HepG2 (cell line): ENCODE data around the gene COL10A1. TPM values are rescaled to one million over a fixed set of nuclear protein-coding genes. Genes with fewer than 3 reads are reported as not detected.
A peak's percentile ranks its signal among the peaks of the same experiment; 100 is the strongest.

Experiments used
- ATAC-seq: fragments of 200-7000 bp; cut with Tn5 transposase; 3 replicates; pipeline ENCODE4 v1.9.1; 2020; ENCODE audit warnings: mild to moderate bottlenecking, moderate library complexity
- BruUV-seq: library from RNA; stranded (reverse); fragments of 400-500 nt; replicated peaks from 2 replicates; lab custom pipeline; 2021; lab: Mats Ljungman, UMichigan
- CTCF ChIA-PET: fragments of 300-600 bp; formaldehyde crosslinking; extraction: SDS; loops from one replicate; lab custom pipeline; 2021; ENCODE audit warnings: low total read pairs, inconsistent platforms, low intra/inter-chr PET ratio; lab: Yijun Ruan, JAX
- POLR2A ChIA-PET: fragments of 350-600 bp; sonication (Branson Sonifier 250); formaldehyde crosslinking; loops from one replicate; lab custom pipeline; 2020; ENCODE audit warnings: antibody characterized with exemption, inconsistent platforms; lab: Yijun Ruan, JAX
- DNase-seq: peaks from one replicate; pipeline ENCODE4 v3.0.0-alpha.2; 2015; ENCODE audit warnings: low spot score
- FAIRE-seq: peaks from 3 replicates; lab custom pipeline; 2011; peaks lifted over from hg19 to GRCh38; lab: Jason Lieb, UNC
- H2AFZ ChIP-seq: one replicate; pipeline ENCODE4 v1.6.1; 2011; ENCODE audit warnings: low read length, inconsistent platforms
- H3K27ac ChIP-seq: fragments of 300-600 bp; 3 replicates; pipeline ENCODE4 v1.8.0; 2011; ENCODE audit warnings: mixed run types, mild to moderate bottlenecking, mixed read lengths, low read length, inconsistent platforms; ENCODE audit not compliant: insufficient read depth; ENCODE audit errors: extremely low read length
- H3K27me3 ChIP-seq, 2 experiments: fragments of 200-600 bp in 1 of 2; 2 replicates in 1 of 2; 3 replicates in 1 of 2; pipeline versions ENCODE4 v1.6.0 to v1.8.0; 2011; ENCODE audit warnings: low read length in 2 of 2, mild to moderate bottlenecking in 2 of 2, moderate library complexity in 2 of 2, inconsistent platforms in 1 of 2; ENCODE audit not compliant: insufficient read depth in 2 of 2, control insufficient read depth in 1 of 2
- H3K36me3 ChIP-seq, 2 experiments: fragments of 200-600 bp in 1 of 2; replicated peaks in 1 of 2; 2 replicates in 1 of 2; 3 replicates in 1 of 2; pipeline versions ENCODE4 v1.5.1 to v1.8.0; 2011; ENCODE audit warnings: low read length in 2 of 2, inconsistent platforms in 1 of 2; ENCODE audit not compliant: insufficient read depth in 2 of 2, control insufficient read depth in 1 of 2
- H3K4me1 ChIP-seq: 2 replicates; pipeline ENCODE4 v1.5.1; 2012; ENCODE audit warnings: low read length, inconsistent platforms; ENCODE audit not compliant: insufficient read depth
- H3K4me2 ChIP-seq: 2 replicates; pipeline ENCODE4 v1.6.0; 2011; ENCODE audit warnings: low read depth, low read length, inconsistent platforms
- H3K4me3 ChIP-seq, 3 experiments: fragments of 200-600 bp in 1 of 3; sonication (generic), shearing (Covaris generic) in 1 of 3; replicated peaks in 1 of 3; 2 replicates each; pipeline ENCODE4 v1.5.1; 2011 to 2016; ENCODE audit warnings: low read length in 3 of 3, inconsistent platforms in 2 of 3, low read depth in 2 of 3, mild to moderate bottlenecking in 2 of 3, control low read depth in 1 of 3, mixed read lengths in 1 of 3; ENCODE audit not compliant: insufficient read depth in 1 of 3
- H3K79me2 ChIP-seq: one replicate; pipeline ENCODE4 v1.6.1; 2011; ENCODE audit warnings: low read length, inconsistent platforms; ENCODE audit not compliant: insufficient read depth
- H3K9ac ChIP-seq: 2 replicates; pipeline ENCODE4 v1.6.0; 2011; ENCODE audit warnings: mild to moderate bottlenecking, low read depth, low read length, inconsistent platforms; ENCODE audit not compliant: insufficient read depth
- H3K9me3 ChIP-seq: 2 replicates; pipeline ENCODE4 v1.5.1; 2012; ENCODE audit warnings: mild to moderate bottlenecking, low read length
- H4K20me1 ChIP-seq: 2 replicates; pipeline ENCODE4 v1.6.0; 2011; ENCODE audit warnings: inconsistent platforms, mild to moderate bottlenecking, low read length, moderate library complexity; ENCODE audit not compliant: insufficient read depth
- ADNP ChIP-seq: sonication (generic); formaldehyde crosslinking; IDR thresholded peaks from 2 replicates; pipeline ENCODE4 v1.4.0; 2020; ENCODE audit warnings: missing genetic modification reagents
- HBP1 ChIP-seq: IDR thresholded peaks from 2 replicates; pipeline ENCODE4 v1.6.1; 2016; ENCODE audit warnings: low read depth, control low read depth
- KAT8 ChIP-seq: IDR thresholded peaks from 2 replicates; pipeline ENCODE4 v1.6.1; 2016; ENCODE audit warnings: missing genetic modification reagents, missing compliant biosample characterization
- MIER2 ChIP-seq: IDR thresholded peaks from 2 replicates; pipeline ENCODE4 v1.6.1; 2016; ENCODE audit warnings: missing biosample characterization, missing genetic modification reagents
- PLSCR1 ChIP-seq: sonication (generic); formaldehyde crosslinking; IDR thresholded peaks from 2 replicates; pipeline ENCODE4 v1.5.0; 2020; ENCODE audit warnings: missing genetic modification reagents, mild to moderate bottlenecking, borderline replicate concordance
- POGZ ChIP-seq: sonication (generic); formaldehyde crosslinking; IDR thresholded peaks from 2 replicates; pipeline ENCODE4 v1.4.0; 2020; ENCODE audit warnings: mild to moderate bottlenecking, missing genetic modification reagents
- PRPF4 ChIP-seq: fragments of 200-400 bp; formaldehyde crosslinking; IDR thresholded peaks from 2 replicates; pipeline ENCODE4 v1.6.1; 2016; ENCODE audit warnings: low read length, low read depth; ENCODE audit not compliant: poor library complexity, severe bottlenecking
- RARA ChIP-seq: IDR thresholded peaks from 2 replicates; pipeline ENCODE4 v1.6.1; 2016; ENCODE audit warnings: missing genetic modification reagents, missing compliant biosample characterization
- RFXAP ChIP-seq: sonication (generic); formaldehyde crosslinking; IDR thresholded peaks from 2 replicates; pipeline ENCODE4 v1.4.0; 2020; ENCODE audit warnings: missing genetic modification reagents, borderline replicate concordance
- ZFP82 ChIP-seq: sonication (generic); formaldehyde crosslinking; IDR thresholded peaks from 2 replicates; pipeline ENCODE4 v1.5.1; 2020; ENCODE audit warnings: mild to moderate bottlenecking, missing genetic modification reagents, borderline replicate concordance
- ZNF34 ChIP-seq: sonication (generic); formaldehyde crosslinking; IDR thresholded peaks from 2 replicates; pipeline ENCODE4 v1.4.0; 2020; ENCODE audit warnings: mild to moderate bottlenecking, missing genetic modification reagents, borderline replicate concordance
- ZNF576 ChIP-seq: sonication (generic); formaldehyde crosslinking; IDR thresholded peaks from 2 replicates; pipeline ENCODE4 v1.4.0; 2020; ENCODE audit warnings: mild to moderate bottlenecking, missing genetic modification reagents
- ZNF7 ChIP-seq: IDR thresholded peaks from 2 replicates; pipeline ENCODE4 v1.6.1; 2016; ENCODE audit warnings: missing biosample characterization, missing genetic modification reagents
- ZNF782 ChIP-seq: sonication (generic); formaldehyde crosslinking; IDR thresholded peaks from 2 replicates; pipeline ENCODE4 v1.4.0; 2020; ENCODE audit warnings: missing genetic modification reagents, mild to moderate bottlenecking, borderline replicate concordance
- ZSCAN22 ChIP-seq: sonication (generic); formaldehyde crosslinking; IDR thresholded peaks from 2 replicates; pipeline ENCODE4 v1.4.0; 2020; ENCODE audit warnings: mild to moderate bottlenecking, missing genetic modification reagents
- WGBS: methylation state at CpG from one replicate; pipeline ENCODE4 v1.1.6; 2017; ENCODE audit warnings: low lambda C conversion rate; 5-methylcytosine and 5-hydroxymethylcytosine counted together
- in situ Hi-C: cut with HindIII; loops from 2 replicates; pipeline ENCODE4 v1.10.0; 2017; ENCODE audit warnings: low pct_unique_long_range_greater_than_20kb; ENCODE audit not compliant: extremely low pct_ligation_motif_present
- intact Hi-C: fragments of 100-400 bp; cut with micrococcal nuclease; formaldehyde crosslinking; loops from one replicate; pipeline ENCODE4 v1.10.0; 2022; ENCODE audit not compliant: unreplicated experiment
- polyA plus RNA-seq, 8 experiments: library from polyadenylated mRNA; depleted of rRNA in 3 of 8; stranded (reverse) in 7 of 8; unstranded in 1 of 8; fragments of >200 nt; fragmentation: Illumina TruSeq in 4 of 8; extraction: Trizol in 4 of 8; gene quantifications; 2 replicates each; pipeline versions ENCODE4 v1.2.1 to v1.2.3, GENCODE V29; 2011 to 2016; ENCODE audit warnings: low read depth in 4 of 8, missing spikeins in 1 of 8, mixed read lengths in 1 of 8; ENCODE audit not compliant: insufficient read depth in 1 of 8
- total RNA-seq, 5 experiments: library from RNA; depleted of rRNA; stranded (reverse); fragments of >200 nt; fragmentation: Illumina TruSeq; extraction: Trizol; gene quantifications; 2 replicates each; pipeline ENCODE4 v1.2.3, GENCODE V29; 2016; ENCODE audit warnings: low read depth in 1 of 5
- TF ChIP-seq, protein P1 (sequence below): sonication (generic); formaldehyde crosslinking; IDR thresholded peaks from 2 replicates; pipeline ENCODE4 v1.4.0; 2020; ENCODE audit warnings: missing genetic modification reagents
- TF ChIP-seq, protein P2 (sequence below): sonication (generic); formaldehyde crosslinking; IDR thresholded peaks from 2 replicates; pipeline ENCODE4 v1.8.0; 2022; ENCODE audit warnings: missing genetic modification reagents, low read depth, mild to moderate bottlenecking, borderline replicate concordance
- TF ChIP-seq, protein P3 (sequence below): sonication (generic); formaldehyde crosslinking; IDR thresholded peaks from 2 replicates; pipeline ENCODE4 v1.4.0; 2020; ENCODE audit warnings: missing genetic modification reagents

The COL10A1 gene
- total and polyA plus RNA-seq, 2 of the 13 experiments (the other 11 are each of a cell fraction or from before 2014, with no cell fraction given) = 0.07 TPM; not detected in 1

DNA sequence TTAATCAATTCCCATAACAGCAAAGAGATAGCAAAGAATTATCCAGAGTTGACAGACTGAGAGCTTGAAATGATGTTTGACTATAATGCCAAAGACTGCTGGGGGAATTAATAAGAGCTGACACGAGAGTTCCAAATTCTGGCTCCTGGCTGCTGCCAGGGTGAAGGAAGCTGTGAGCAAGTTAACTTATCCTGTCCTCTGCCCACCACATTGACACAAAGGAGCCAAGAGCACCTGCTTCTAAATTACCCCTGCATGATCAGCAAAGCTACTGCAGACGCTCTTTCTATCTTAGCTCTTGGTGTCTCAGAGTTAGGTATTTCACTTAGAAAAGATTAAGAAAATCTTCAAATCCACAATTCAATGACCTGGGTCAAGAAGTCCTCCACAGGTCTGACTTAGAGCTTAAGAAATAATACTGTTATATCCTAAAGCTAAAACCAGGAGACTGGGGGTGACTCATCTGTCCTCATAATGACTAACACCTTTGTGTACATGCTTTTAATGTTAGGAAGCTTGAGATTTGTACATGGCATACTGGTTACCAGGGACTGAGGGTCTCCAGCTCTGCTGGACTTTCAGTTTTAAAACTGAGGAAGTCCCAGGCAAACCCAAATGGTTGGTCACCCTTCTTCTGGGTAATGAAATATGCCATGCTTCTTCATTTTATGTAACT is 52.0 kb downstream of the COL10A1 start (continued):
- TF ChIP-seq, protein P1, sequence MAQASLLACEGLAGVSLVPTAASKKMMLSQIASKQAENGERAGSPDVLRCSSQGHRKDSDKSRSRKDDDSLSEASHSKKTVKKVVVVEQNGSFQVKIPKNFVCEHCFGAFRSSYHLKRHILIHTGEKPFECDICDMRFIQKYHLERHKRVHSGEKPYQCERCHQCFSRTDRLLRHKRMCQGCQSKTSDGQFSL = no peak
- TF ChIP-seq RARA (CRISPR knock-in tag) (peak; percentile 53; the same call in 1 of the 2 replicates), PRPF4 (no peak), ZNF576 (CRISPR knock-in tag) (no peak), ADNP (CRISPR knock-in tag) (no peak), ZNF7 (CRISPR knock-in tag) (no peak), RFXAP (CRISPR knock-in tag) (no peak), KAT8 (no peak), MIER2 (CRISPR knock-in tag) (no peak), ZNF34 (CRISPR knock-in tag) (no peak), ZSCAN22 (CRISPR knock-in tag) (no peak)
- TF ChIP-seq, protein P2, sequence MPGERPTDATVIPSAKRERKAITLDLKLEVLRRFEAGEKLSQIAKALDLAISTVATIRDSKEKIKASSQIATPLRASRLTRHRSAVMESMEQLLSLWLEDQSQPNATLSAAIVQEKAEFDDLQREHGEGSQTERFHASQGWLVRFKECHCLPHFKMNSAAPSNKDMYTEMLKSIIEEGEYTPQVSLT (CRISPR knock-in tag) = no peak

GRCh38 chr6:116072368-116072767 is 53.6 kb downstream of the COL10A1 start:
- no peaks in the 10 kb centered on the region for H3K36me3 ChIP-seq
- intact Hi-C loops = no loop called here
- no peaks in the 10 kb centered on the region for H3K9me3 ChIP-seq
- H3K27ac ChIP-seq = no peak overlapping the region
- peak; percentile 69 for DNase-seq
- no TSS peak for BruUV-seq
- no peak overlapping the region for H3K4me2 ChIP-seq
- H3K27me3 ChIP-seq = no peaks in the 10 kb centered on the region
- 7% methylated on average over 1 of the region's 1 CpG for WGBS
- POLR2A ChIA-PET = interaction anchor here (4.7 kb wide), 1 partner anchor 12 kb away, joined by 27 read pairs; the partner anchor contains the start of gene FRK
- no peak overlapping the region for H2AFZ ChIP-seq
- CTCF ChIA-PET = no interaction called here
- no peaks in the 10 kb centered on the region for H4K20me1 ChIP-seq
- H3K4me3 ChIP-seq = no peak overlapping the region
- in situ Hi-C loops = no loop called here
- H3K4me1 ChIP-seq = peaks cover 52% of the 10 kb centered on the region
- no peaks in the 10 kb centered on the region for H3K79me2 ChIP-seq
- peak; percentile 54; the same call in 2 of the 3 replicates for ATAC-seq
- peak; percentile 53 for FAIRE-seq
- H3K9ac ChIP-seq = no peak overlapping the region
- TF ChIP-seq HBP1 (CRISPR knock-in tag) = peak; percentile 72; the same call in 1 of the 2 replicates
- TF ChIP-seq, protein P3, sequence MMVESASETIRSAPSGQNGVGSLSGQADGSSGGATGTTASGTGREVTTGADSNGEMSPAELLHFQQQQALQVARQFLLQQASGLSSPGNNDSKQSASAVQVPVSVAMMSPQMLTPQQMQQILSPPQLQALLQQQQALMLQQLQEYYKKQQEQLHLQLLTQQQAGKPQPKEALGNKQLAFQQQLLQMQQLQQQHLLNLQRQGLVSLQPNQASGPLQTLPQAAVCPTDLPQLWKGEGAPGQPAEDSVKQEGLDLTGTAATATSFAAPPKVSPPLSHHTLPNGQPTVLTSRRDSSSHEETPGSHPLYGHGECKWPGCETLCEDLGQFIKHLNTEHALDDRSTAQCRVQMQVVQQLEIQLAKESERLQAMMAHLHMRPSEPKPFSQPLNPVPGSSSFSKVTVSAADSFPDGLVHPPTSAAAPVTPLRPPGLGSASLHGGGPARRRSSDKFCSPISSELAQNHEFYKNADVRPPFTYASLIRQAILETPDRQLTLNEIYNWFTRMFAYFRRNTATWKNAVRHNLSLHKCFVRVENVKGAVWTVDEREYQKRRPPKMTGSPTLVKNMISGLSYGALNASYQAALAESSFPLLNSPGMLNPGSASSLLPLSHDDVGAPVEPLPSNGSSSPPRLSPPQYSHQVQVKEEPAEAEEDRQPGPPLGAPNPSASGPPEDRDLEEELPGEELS = 0 out of 2 replicates have a peak, but pooled peaks have one; percentile 49
- no peak for TF ChIP-seq ZFP82 (CRISPR knock-in tag)
- TF ChIP-seq PLSCR1 (CRISPR knock-in tag) = no peak
- TF ChIP-seq RARA (CRISPR knock-in tag) = peak; percentile 46
- TF ChIP-seq POGZ (CRISPR knock-in tag) = peak; percentile 94
- no peak for TF ChIP-seq ZNF782
